Calu3 (cell line): Measurements from ENCODE around the gene MEGF9. TPM values are rescaled to one million over a fixed set of nuclear protein-coding genes. Genes with fewer than 3 reads are reported as not detected.
A peak's percentile ranks its signal among the peaks of the same experiment; 100 is the strongest.

Experiments used
- BruUV-seq: library from RNA; stranded (reverse); fragments of 400-500 nt; replicated peaks from 2 replicates; lab custom pipeline; 2021; lab: Mats Ljungman, UMichigan
- CTCF ChIA-PET: fragments of 300-600 bp; sonication (Branson Sonifier 250); formaldehyde crosslinking; loops from one replicate; lab custom pipeline; 2022; ENCODE audit warnings: antibody characterized with exemption; lab: Charles Lee
- DNase-seq: peaks from one replicate; pipeline ENCODE4 v3.0.0; 2022
- H3K27ac Mint-ChIP-seq: one replicate; pipeline ENCODE4 v1.8.0; 2022; ENCODE audit warnings: mixed read lengths; ENCODE audit not compliant: unreplicated experiment
- H3K27me3 Mint-ChIP-seq: one replicate; pipeline ENCODE4 v1.8.0; 2022; ENCODE audit warnings: mixed read lengths; ENCODE audit not compliant: unreplicated experiment
- H3K36me3 Mint-ChIP-seq: one replicate; pipeline ENCODE4 v1.8.0; 2022; ENCODE audit warnings: mild to moderate bottlenecking, moderate library complexity, mixed read lengths; ENCODE audit not compliant: insufficient read depth, unreplicated experiment
- H3K4me1 Mint-ChIP-seq: one replicate; pipeline ENCODE4 v1.8.0; 2022; ENCODE audit warnings: mild to moderate bottlenecking, low read depth, mixed read lengths; ENCODE audit not compliant: unreplicated experiment
- H3K4me3 Mint-ChIP-seq: one replicate; pipeline ENCODE4 v1.8.0; 2022; ENCODE audit warnings: mild to moderate bottlenecking, low read depth, moderate library complexity, mixed read lengths; ENCODE audit not compliant: unreplicated experiment
- H3K9me3 Mint-ChIP-seq: one replicate; pipeline ENCODE4 v1.8.0; 2022; ENCODE audit warnings: low read depth, mixed read lengths; ENCODE audit not compliant: unreplicated experiment
- intact Hi-C: fragments of 100-400 bp; cut with micrococcal nuclease; formaldehyde crosslinking; loops from one replicate; pipeline ENCODE4 v1.10.0; 2022; ENCODE audit not compliant: unreplicated experiment
- total RNA-seq: library from RNA; stranded (reverse); gene quantifications from 2 replicates; pipeline ENCODE4 v1.2.3, GENCODE V29; 2022
- TF ChIP-seq, protein P1 (sequence below): fragments of 200-600 bp; IDR thresholded peaks from one replicate; pipeline ENCODE4 v1.8.0; 2022; ENCODE audit warnings: antibody characterized with exemption; ENCODE audit not compliant: unreplicated experiment

Gene MEGF9
- total RNA-seq, 1 experiment from 2014 or later: 7.1 TPM

DNA sequence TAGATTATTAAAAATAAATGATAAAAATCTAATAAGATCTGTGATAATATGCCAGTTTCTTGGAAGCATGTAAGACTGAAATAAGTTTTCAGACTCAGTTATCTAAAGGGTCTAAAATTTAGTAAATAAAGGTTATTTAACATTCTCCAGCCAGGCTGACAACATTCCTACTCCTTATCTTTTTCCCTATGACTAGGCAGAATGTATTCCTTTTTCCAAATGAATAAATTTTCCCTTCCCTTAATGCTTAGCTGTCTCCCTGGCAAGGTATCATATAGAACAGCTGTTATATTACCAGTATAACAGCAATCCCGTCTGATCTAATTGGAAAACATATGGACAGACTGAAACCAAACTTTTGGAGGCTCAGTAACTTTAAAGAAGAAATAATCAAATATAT lies 13.0 kb downstream of the MEGF9 start:
- Mint-ChIP-seq H3K27me3 (no peaks in the 10 kb centered on the region), H3K27ac (no peak overlapping the region), H3K4me1 (peaks cover 38% of the 10 kb centered on the region), H3K4me3 (no peak overlapping the region), H3K36me3 (no peaks in the 10 kb centered on the region), H3K9me3 (no peaks in the 10 kb centered on the region)
- intact Hi-C loops: no loop called here
- CTCF ChIA-PET: no interaction called here
- no peak for DNase-seq
- TF ChIP-seq, protein P1, sequence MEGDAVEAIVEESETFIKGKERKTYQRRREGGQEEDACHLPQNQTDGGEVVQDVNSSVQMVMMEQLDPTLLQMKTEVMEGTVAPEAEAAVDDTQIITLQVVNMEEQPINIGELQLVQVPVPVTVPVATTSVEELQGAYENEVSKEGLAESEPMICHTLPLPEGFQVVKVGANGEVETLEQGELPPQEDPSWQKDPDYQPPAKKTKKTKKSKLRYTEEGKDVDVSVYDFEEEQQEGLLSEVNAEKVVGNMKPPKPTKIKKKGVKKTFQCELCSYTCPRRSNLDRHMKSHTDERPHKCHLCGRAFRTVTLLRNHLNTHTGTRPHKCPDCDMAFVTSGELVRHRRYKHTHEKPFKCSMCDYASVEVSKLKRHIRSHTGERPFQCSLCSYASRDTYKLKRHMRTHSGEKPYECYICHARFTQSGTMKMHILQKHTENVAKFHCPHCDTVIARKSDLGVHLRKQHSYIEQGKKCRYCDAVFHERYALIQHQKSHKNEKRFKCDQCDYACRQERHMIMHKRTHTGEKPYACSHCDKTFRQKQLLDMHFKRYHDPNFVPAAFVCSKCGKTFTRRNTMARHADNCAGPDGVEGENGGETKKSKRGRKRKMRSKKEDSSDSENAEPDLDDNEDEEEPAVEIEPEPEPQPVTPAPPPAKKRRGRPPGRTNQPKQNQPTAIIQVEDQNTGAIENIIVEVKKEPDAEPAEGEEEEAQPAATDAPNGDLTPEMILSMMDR: no peak
- no TSS peak for BruUV-seq

DNA sequence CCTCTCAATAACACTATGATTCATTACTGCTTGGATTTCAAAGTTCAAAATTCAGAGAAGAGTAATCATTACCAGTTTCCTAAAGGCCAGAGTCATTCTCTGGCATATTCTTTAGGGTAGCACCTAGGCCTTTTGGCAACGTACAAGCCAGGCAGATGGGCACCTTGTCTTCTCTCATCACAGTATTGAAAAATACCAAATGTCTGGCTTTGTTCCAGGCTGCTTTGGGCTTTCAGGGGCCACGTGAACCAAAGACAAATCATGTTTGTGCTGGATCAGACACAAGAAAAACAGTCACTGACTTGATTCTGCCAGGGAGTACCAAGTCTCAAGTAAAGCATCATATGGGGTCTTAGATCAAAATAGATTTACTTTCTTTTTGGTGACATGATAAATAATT lies 15.5 kb downstream of the MEGF9 start:
- no peak overlapping the region for H3K4me3 Mint-ChIP-seq
- H3K36me3 Mint-ChIP-seq: no peaks in the 10 kb centered on the region
- H3K4me1 Mint-ChIP-seq: peaks cover 37% of the 10 kb centered on the region
- no peaks in the 10 kb centered on the region for H3K9me3 Mint-ChIP-seq
- H3K27ac Mint-ChIP-seq: no peak overlapping the region
- DNase-seq: no peak
- H3K27me3 Mint-ChIP-seq: no peaks in the 10 kb centered on the region
- BruUV-seq: no TSS peak
- TF ChIP-seq, protein P1: no peak
- intact Hi-C loops: no loop called here
- CTCF ChIA-PET: no interaction called here

DNA sequence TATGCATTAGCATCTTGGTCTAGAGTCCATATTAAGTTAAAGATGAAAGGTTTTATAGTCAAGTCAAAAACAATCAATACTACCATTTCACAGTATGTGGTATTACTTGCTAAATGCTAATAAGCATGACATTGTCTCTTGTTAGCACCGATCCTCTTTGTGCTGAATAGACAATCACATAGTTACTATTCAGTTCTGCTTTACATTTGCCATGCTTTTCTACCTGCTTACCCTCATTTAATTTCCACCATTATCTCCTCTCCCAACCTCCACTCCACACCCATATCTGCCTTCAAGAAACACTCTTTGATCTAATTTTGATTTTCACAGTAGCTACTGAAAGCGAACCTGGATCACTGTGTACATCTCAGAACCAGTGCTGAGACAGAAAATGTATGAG lies 16.8 kb downstream of the MEGF9 start:
- no peak for DNase-seq
- CTCF ChIA-PET: interaction anchor here (0.7 kb wide), 2 partner anchors 46 to 77 kb away, joined by 3 to 4 read pairs; no protein-coding TSS in a partner anchor
- BruUV-seq: no TSS peak
- TF ChIP-seq, protein P1: no peak
- peaks cover 50% of the 10 kb centered on the region for H3K4me1 Mint-ChIP-seq
- intact Hi-C loops: no loop called here
- no peak overlapping the region for H3K4me3 Mint-ChIP-seq
- H3K27me3 Mint-ChIP-seq: no peaks in the 10 kb centered on the region
- H3K36me3 Mint-ChIP-seq: no peaks in the 10 kb centered on the region
- H3K9me3 Mint-ChIP-seq: no peaks in the 10 kb centered on the region
- no peak overlapping the region for H3K27ac Mint-ChIP-seq

DNA sequence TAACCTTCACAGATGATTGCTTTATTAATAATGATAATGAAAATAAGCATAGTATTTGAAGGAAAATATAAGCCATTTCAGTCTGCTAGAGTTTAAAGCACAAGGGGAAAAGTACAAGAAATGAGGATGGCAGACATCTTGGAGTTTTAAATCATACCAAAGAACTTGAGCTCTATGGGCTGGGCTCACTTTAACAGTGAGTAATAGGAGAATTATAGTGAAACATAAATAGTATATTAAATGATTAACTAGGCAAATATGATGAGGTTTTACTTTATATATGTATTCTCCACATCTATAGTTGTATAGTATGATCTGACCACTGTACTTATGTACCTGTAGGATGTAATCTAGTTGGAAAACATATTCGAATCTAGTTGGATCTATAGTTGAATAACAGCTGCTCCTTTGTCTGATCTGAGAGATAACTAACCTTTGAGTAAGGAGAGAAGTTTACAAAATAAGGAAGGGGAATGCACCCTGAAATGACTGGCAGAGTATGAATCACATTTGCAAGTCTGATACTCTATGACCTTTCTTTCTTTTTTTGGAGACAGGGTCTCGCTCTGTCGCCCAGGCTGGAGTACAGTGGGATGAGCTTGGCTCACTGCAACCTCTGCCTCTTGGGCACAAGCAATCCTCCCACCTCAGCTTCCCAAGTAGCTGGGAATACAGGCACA lies 17.6 kb downstream of the MEGF9 start:
- Mint-ChIP-seq H3K4me3 (peak overlapping the region; percentile 17), H3K9me3 (no peaks in the 10 kb centered on the region), H3K4me1 (peaks cover 56% of the 10 kb centered on the region), H3K27me3 (no peaks in the 10 kb centered on the region), H3K36me3 (no peaks in the 10 kb centered on the region), H3K27ac (peak overlapping the region; percentile 42)
- BruUV-seq: no TSS peak
- CTCF ChIA-PET: interaction anchor here (0.7 to 1.0 kb wide), 3 partner anchors 45 to 114 kb away, joined by 3 to 4 read pairs (median 3); no protein-coding TSS in a partner anchor
- TF ChIP-seq, protein P1: no peak
- no peak for DNase-seq
- intact Hi-C loops: no loop called here
